ENCODE data around the gene HSCB. TPM values are rescaled to one million over a fixed set of nuclear protein-coding genes. Genes with fewer than 3 reads are reported as not detected.

Gene HSCB
- total and polyA plus RNA-seq, 9 of the 15 experiments (the other 6 are each of a cell fraction or from before 2014, with no cell fraction given): 2.6 to 13.1 (median 8.6) TPM

- peak overlapping the region; percentile 82 for H3K4me2 ChIP-seq (ENCODE audit: insufficient read depth, low read length)
- H3K9ac ChIP-seq (ENCODE audit: insufficient read depth in 1 of 2, low read depth in 2 of 2, low read length in 2 of 2): peak overlapping the region; percentile 96 to 97
- H3K4me3 ChIP-seq: peak overlapping the region; percentile 98
- DNase-seq (ENCODE audit: extremely low read depth in 1 of 4, low spot score in 3 of 4): peak; percentile 51 to 64 (median 58)
- H3K27ac ChIP-seq (ENCODE audit: extremely low read depth, low read depth, low read length): peak overlapping the region; percentile 98
- no peaks in the 10 kb centered on the region for H3K27me3 ChIP-seq (ENCODE audit: control insufficient read depth in 2 of 2, insufficient read depth in 2 of 2, low read length in 2 of 2)
- peak; percentile 69 for ATAC-seq
- no peak for FAIRE-seq
- TSS peak; percentile 42 for BruUV-seq (replicated peaks)
- H2AFZ ChIP-seq (ENCODE audit: low read depth, low read length): no peak overlapping the region
- in situ Hi-C loops (cut with MboI): no loop called here
- H3K4me1 ChIP-seq (replicated peaks in 1 of 2; ENCODE audit: control insufficient read depth in 2 of 2, insufficient read depth in 2 of 2, low read length in 2 of 2): peaks cover 8 to 9% of the 10 kb centered on the region in 2 experiments; a peak in 3 of 5 replicates
- ChIA-PET CTCF (ENCODE audit: low intra/inter-chr PET ratio) (no interaction called here), POLR2A (interaction anchor here (0.5 to 9.9 kb wide), 24 partner anchors 12 to 723 kb away, joined by 3 to 109 read pairs (median 4); partner anchors contain the start of genes CCDC117, CHEK2, EMID1 and EWSR1)
- intact Hi-C loops (cut with micrococcal nuclease): no loop called here
- WGBS (ENCODE audit: insufficient coverage, low coverage, missing lambda C conversion rate): 0% methylated on average over 12 of the region's 31 CpGs
- H3K79me2 ChIP-seq (ENCODE audit: control insufficient read depth, insufficient read depth, low read length): peaks cover 77% of the 10 kb centered on the region
- peaks cover 41% of the 10 kb centered on the region for H3K36me3 ChIP-seq (ENCODE audit: control insufficient read depth, insufficient read depth, low read length)
- no peaks in the 10 kb centered on the region for H3K9me1 ChIP-seq (ENCODE audit: control insufficient read depth, insufficient read depth, low read length)
- H3K9me3 ChIP-seq (replicated peaks; ENCODE audit: control insufficient read depth, insufficient read depth, low read depth, low read length): no peaks in the 10 kb centered on the region
- peaks cover 16% of the 10 kb centered on the region for H4K20me1 ChIP-seq (replicated peaks; ENCODE audit: control insufficient read depth, insufficient read depth, low read length)
- TF ChIP-seq TRIM28 (IDR thresholded peaks at IDR 0.05): no peak
- no peak for TF ChIP-seq CBFA2T2 (conservative IDR thresholded peaks at IDR 0.05)
- TF ChIP-seq LCOR (CRISPR knock-in tag; IDR thresholded peaks at IDR 0.05): 0 out of 2 replicates have a peak, but pooled peaks have one; percentile 47
- peak; percentile 11; the same call in 1 of the 2 replicates for TF ChIP-seq TFAP4 (CRISPR knock-in tag; IDR thresholded peaks at IDR 0.05; ENCODE audit: borderline replicate concordance)
- TF ChIP-seq CEBPB (tag; IDR thresholded peaks at IDR 0.05): peak; percentile 71
- no peak for TF ChIP-seq NONO (IDR thresholded peaks at IDR 0.05; ENCODE audit: low read depth in 2 of 2, low read length in 1 of 2)
- TF ChIP-seq ZNF175 (CRISPR knock-in tag; IDR thresholded peaks at IDR 0.05; ENCODE audit: low read depth): peak; percentile 59; the same call in 1 of the 2 replicates
- no peak for TF ChIP-seq ZFP30 (CRISPR knock-in tag; IDR thresholded peaks at IDR 0.05; ENCODE audit: borderline replicate concordance)
- TF ChIP-seq ZBTB11 (CRISPR knock-in tag; IDR thresholded peaks at IDR 0.05): 0 out of 6 replicates have a peak, but pooled peaks of 1 of the 3 experiments have one; percentile 37
- TF ChIP-seq HDAC1 (IDR thresholded peaks at IDR 0.05): peak in 1 of 2 experiments; percentile 52; a peak in 1 of 4 replicates
- TF ChIP-seq RB1 (IDR thresholded peaks at IDR 0.05; ENCODE audit: low read depth): no peak
- peak; percentile 12; the same call in 1 of the 2 replicates for TF ChIP-seq ZBTB7A (IDR thresholded peaks at IDR 0.05; ENCODE audit: borderline replicate concordance, control insufficient read depth, low read depth, low read length)
- no peak; the same call in 1 of the 2 replicates for TF ChIP-seq EP400 (IDR thresholded peaks at IDR 0.05)
- no peak for TF ChIP-seq EP300 (IDR thresholded peaks at IDR 0.05; ENCODE audit: low read length)
- TF ChIP-seq ZNF589 (CRISPR knock-in tag; IDR thresholded peaks at IDR 0.05; ENCODE audit: low read depth): 0 out of 2 replicates have a peak, but pooled peaks have one; percentile 23
- TF ChIP-seq ZNF134 (CRISPR knock-in tag; conservative IDR thresholded peaks at IDR 0.05): no peak
- TF ChIP-seq ZBTB8A (IDR thresholded peaks at IDR 0.05; ENCODE audit: partially characterized antibody): no peak
- peak; percentile 66; the same call in 1 of the 2 replicates for TF ChIP-seq NFRKB (IDR thresholded peaks at IDR 0.05; ENCODE audit: low read depth)
Observed at GRCh38 chr22:28799606-28800307, 57.9 kb downstream of the HSCB start.

All from K562 (cell line).